HG02981 (cell line): ENCODE measurements around the gene GABPB2.

Experiments
- ATAC-seq: cut with Tn5 transposase; IDR thresholded peaks from one replicate; pipeline ENCODE4 v1.9.1; 2021; ENCODE audit warnings: mild to moderate bottlenecking, moderate library complexity; ENCODE audit not compliant: unreplicated experiment

The GABPB2 gene

GRCh38 chr1:151070474-151071276 lies at the start of gene GABPB2:
Gene GABPB2, plus strand, starts transcription at chr1:151070761. Its CDS starts 17,429 bp downstream, at chr1:151088190.
- peak; percentile 78 for ATAC-seq

- no peak for ATAC-seq
Observed at GRCh38 chr1:151024540-151025146, 45.9 kb upstream of the GABPB2 start.

GRCh38 chr1:151026460-151026859 lies 44.1 kb upstream of the GABPB2 start:
- ATAC-seq: no peak

GRCh38 chr1:151032164-151032563 lies 38.4 kb upstream of the GABPB2 start:
- ATAC-seq: no peak

- no peak for ATAC-seq
Observed at GRCh38 chr1:151035167-151035566, 35.4 kb upstream of the GABPB2 start.

- no peak for ATAC-seq
Observed at GRCh38 chr1:151036356-151036755, 34.2 kb upstream of the GABPB2 start, which contains the start of gene BNIPL. Gene BNIPL, plus strand, starts transcription at chr1:151036586. Its CDS starts 140 bp downstream, at chr1:151036726.

- ATAC-seq: no peak
Observed at GRCh38 chr1:151037032-151037431, 33.5 kb upstream of the GABPB2 start.

GRCh38 chr1:151039521-151039920 lies 31.0 kb upstream of the GABPB2 start:
- ATAC-seq: no peak

GRCh38 chr1:151043163-151043562 lies 27.4 kb upstream of the GABPB2 start:
- no peak for ATAC-seq

GRCh38 chr1:151047591-151047924 lies 23.0 kb upstream of the GABPB2 start, which contains the start of gene C1orf56:
Gene C1orf56, plus strand, starts transcription at chr1:151047751. Its CDS starts 97 bp downstream, at chr1:151047848.
- peak; percentile 47 for ATAC-seq

GRCh38 chr1:151047925-151048644 lies 22.5 kb upstream of the GABPB2 start:
- peak; percentile 57 for ATAC-seq

GRCh38 chr1:151048645-151049032 lies 21.9 kb upstream of the GABPB2 start:
- ATAC-seq: no peak

- ATAC-seq: no peak
Observed at GRCh38 chr1:151049458-151049857, 21.1 kb upstream of the GABPB2 start.

GRCh38 chr1:151050051-151050688 lies 20.4 kb upstream of the GABPB2 start:
- no peak for ATAC-seq

- ATAC-seq: no peak
Observed at GRCh38 chr1:151051356-151052009, 19.1 kb upstream of the GABPB2 start.

- no peak for ATAC-seq
Observed at GRCh38 chr1:151054971-151055547, 15.5 kb upstream of the GABPB2 start.

GRCh38 chr1:151055581-151055980 lies 15.0 kb upstream of the GABPB2 start:
- no peak for ATAC-seq

- no peak for ATAC-seq
Observed at GRCh38 chr1:151056149-151056548, 14.4 kb upstream of the GABPB2 start.

GRCh38 chr1:151058692-151059091 lies 11.9 kb upstream of the GABPB2 start:
- ATAC-seq: no peak
